GM18870 (cell line): Measurements from ENCODE around the gene TAS1R3.

Experiments used
- ATAC-seq: cut with Tn5 transposase; IDR thresholded peaks from one replicate; pipeline ENCODE4 v1.9.1; 2021; ENCODE audit warnings: moderate library complexity; ENCODE audit not compliant: unreplicated experiment

Gene TAS1R3

DNA sequence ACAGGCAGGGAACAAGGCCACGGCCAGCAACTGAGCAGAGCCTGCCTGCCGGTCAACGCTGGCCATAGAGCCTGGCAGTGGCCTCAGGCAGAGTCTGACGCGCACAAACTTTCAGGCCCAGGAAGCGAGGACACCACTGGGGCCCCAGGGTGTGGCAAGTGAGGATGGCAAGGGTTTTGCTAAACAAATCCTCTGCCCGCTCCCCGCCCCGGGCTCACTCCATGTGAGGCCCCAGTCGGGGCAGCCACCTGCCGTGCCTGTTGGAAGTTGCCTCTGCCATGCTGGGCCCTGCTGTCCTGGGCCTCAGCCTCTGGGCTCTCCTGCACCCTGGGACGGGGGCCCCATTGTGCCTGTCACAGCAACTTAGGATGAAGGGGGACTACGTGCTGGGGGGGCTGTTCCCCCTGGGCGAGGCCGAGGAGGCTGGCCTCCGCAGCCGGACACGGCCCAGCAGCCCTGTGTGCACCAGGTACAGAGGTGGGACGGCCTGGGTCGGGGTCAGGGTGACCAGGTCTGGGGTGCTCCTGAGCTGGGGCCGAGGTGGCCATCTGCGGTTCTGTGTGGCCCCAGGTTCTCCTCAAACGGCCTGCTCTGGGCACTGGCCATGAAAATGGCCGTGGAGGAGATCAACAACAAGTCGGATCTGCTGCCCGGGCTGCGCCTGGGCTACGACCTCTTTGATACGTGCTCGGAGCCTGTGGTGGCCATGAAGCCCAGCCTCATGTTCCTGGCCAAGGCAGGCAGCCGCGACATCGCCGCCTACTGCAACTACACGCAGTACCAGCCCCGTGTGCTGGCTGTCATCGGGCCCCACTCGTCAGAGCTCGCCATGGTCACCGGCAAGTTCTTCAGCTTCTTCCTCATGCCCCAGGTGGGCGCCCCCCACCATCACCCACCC lies at the start of gene TAS1R3:
Gene TAS1R3, plus strand, starts transcription at position 213 of the 898 bp plus-strand sequence. Its CDS starts 66 bp downstream, at position 279.
- ATAC-seq = no peak

DNA sequence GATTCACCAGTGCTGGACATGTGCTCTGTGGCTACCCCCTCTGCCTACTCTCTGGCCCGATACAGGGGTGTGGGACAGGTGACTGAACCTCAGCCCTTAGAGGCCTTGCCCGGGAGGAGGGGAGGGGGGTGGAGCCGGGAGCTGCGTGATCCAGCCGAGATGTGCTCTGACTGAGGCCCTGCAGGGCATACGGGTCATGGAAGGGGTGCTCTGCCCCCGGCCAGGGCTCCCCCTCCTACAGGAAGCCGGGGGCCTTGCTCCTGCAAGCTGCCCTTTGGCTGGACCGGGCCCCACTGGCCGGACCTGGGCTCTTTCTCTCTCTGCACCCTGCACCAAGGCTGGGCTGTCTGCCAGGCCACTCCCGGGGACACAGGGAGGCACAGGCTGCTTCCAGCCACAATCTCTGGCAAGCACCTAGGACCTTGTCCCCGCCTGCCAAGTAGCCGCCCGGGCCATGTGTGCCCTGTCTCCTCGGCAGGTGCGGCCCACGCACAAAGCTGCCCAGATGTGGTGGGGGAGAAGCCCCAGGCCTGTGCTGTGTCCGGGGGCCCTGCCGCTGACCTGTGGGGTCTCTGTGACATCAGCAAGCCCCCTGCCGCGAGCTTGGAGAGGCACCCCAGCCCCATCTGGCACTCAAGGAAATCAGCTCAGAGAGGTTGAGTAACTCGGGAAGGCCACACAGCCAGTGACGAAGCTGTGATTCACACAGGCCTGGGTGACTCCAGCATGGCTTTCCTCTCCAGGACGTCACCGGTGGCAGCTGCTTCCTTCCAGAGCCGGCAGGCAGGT lies 49.4 kb upstream of the TAS1R3 start:
- no peak for ATAC-seq

DNA sequence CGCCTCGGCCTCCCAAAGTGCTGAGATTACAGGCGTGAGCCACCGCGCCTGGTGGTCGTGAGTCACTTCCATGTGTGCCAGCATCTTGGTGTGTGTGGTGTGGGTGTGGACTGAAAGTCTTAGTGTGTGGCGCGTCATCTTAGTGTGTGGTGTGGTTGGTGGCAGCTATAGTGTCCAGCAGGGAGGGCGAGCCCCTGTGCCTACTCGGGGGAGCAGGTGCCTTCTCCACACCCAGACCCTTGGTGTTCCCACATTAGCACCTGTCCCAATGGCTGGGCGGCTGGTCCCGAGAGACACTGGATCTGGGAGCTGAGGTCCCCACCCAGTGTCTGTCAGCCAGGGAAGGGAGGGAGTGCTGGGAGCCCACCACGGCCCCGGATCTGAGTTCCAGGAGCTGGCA lies 48.1 kb upstream of the TAS1R3 start:
- no peak for ATAC-seq

GRCh38 chr1:1283821-1284220 lies 47.3 kb upstream of the TAS1R3 start:
- no peak for ATAC-seq

DNA sequence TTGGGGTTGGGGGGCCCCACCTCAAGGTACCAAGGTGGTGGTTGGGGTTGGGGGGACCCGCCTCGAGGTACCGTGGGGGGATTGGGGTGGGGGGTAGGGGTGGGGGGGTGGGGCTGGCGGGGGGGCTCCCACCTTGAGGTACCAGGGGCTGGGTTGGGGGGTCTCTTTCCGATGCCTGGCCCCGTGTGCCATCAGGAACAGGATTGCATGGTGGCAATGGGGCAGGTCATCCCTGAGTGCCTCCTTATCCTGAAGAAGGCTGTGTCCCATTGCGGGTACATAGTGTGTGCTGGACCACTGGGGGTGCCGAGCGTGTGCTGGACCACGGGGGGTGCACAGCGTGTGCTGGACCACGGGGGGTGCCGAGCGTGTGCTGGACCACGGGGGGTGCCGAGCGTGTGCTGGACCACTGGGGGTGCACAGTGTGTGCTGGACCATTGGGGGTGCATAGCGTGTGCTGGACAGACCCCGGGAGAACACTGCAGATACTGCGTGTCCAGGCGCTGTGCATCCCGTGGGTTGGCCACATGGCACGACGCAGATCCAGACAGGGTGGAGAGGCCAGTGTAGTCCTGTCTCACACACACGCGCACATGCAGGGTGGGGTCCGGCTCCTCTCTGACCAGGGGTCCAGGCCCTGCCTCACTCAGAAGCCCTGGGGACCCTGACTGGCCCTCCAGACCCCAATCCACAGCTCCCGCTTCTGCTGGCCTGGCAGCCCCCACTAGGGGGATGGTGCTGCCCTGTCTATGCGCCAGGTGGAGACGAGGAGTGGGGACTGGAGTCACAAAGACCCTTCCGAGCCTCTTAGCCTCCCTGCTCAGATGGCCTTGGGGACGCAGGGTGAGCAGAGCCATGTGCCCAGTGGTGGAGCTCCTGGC lies 46.6 kb upstream of the TAS1R3 start:
- ATAC-seq = no peak

DNA sequence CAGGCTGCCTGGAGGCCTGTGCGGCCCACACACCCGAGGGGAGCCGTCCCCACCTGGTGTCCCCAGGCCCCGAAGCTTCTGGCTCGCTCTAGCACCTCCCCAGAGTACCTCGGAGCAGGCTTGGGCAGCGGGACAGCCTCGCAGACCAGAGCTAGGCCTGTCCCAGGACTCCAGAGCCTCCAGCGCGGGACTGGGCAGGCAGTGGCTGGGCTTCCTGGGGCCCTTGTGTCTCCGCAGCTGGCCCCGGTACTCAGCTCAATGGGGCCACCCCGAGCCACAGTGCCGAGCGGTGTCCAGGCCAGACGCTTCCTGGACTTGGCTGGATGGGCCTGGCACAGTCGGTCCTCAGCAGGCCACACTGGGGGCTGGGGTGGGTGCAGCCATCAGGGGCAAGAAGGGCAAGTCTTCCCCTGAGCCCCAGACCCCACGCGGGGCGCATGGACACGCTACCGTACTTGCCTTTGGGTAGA lies 45.9 kb upstream of the TAS1R3 start:
- no peak for ATAC-seq

- ATAC-seq = no peak
Measured at GRCh38 chr1:1285611-1286311, 45.3 kb upstream of the TAS1R3 start.

DNA sequence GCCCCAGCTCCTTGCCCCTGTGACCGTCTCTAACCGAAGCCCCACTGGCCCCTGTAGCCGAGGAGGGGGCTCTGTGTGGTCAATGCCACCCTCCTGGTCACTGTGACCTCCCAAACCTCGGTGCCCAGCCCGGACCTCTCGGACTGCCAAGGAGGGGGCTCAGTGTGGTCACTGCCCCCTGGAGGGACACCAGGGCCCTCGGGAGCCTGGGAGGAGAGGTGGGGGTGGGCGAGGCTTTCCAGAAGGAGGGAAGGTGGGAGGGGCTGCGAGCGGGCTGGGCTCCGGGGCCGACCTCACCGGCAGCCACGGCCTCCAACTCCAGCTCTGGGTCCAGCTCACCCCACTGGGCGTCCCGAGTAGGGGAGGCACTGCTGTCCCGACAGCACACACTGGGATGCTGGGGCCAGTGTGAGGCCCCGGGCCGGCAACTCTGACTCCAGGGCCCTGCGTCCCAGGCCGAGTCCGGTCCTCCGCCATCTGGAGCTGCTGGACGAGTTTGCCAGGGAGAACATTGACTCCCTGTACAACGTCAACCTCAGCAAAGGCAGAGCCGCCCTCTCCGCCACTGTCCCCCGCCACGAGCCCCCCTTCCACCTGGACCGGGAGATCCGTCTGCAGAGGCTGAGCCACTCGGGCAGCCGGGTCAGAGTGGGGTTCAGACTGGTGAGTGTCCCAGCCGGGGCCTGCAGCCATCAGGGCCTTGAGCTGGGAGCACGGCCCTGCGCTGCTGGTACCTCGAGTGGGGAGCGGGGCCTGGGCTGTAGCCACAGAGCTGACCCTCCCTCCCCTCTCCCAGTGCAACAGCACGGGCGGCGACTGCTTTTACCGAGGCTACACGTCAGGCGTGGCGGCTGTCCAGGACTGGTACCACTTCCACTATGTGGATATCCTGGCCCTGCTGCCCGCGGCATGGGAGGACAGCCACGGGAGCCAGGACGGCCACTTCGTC lies 44.5 kb upstream of the TAS1R3 start:
- no peak for ATAC-seq

- no peak for ATAC-seq
Measured at GRCh38 chr1:1287288-1288110, 43.6 kb upstream of the TAS1R3 start.

DNA sequence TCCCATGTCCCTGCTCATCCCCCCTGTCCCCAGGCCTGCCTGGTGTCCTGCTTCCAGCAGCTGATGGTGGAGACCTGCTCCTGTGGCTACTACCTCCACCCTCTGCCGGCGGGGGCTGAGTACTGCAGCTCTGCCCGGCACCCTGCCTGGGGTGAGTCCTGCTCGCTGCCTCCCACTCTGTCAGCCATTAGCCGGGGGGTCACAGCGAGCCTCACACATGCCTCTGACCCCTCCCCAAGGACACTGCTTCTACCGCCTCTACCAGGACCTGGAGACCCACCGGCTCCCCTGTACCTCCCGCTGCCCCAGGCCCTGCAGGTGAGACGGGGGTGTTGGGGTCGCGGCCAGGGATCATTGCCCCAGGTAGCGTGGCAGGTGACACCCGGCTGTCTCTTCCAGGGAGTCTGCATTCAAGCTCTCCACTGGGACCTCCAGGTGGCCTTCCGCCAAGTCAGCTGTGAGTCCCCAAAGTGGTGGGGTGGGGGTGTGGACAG lies 40.8 kb upstream of the TAS1R3 start:
- ATAC-seq = no peak

GRCh38 chr1:1291023-1291528 lies 40.0 kb upstream of the TAS1R3 start:
- ATAC-seq = no peak

DNA sequence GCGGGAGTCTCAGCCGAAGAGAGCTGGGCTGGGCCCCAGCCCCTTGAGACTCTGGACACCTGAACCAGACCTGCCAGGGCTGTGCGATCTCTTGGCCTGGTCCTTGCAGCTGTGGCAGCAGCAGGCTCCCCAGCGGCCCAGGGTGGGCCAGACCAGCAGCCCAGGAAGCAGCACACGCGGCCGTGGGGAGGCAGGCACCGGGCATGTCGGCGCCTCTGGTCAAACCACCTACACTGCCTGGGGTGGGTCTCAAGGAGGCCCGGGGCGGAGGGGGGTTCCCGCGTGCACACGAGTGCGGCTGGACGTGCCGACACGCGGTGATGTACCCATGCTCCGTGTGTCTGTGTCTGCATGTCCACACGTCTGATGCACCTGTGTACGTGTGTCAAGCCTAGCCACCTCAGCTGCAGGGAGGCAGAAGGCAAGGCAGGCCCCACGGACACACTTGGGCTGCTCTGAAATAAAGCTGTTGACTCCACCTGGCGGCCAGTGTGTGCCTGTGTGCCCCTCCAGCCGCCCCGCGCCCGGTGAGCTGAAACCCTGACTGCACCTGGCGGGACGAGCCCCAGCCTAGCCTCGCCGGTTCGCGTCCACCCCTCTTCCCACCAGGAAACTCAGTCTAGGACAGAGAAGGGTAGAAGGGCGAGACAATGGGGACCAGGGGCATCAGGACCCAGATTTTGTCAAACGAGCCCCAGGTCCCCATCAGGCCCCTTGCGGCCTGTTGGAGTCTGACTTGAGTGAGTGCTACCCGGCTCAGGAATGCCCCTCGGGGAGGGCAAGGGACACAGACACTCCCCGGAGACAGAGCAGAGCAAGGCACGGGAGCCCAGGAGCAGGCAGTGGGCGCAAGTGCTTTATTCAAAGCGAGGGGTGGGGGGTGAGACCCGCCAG lies 39.3 kb upstream of the TAS1R3 start:
- no peak for ATAC-seq

GRCh38 chr1:1292442-1292779 lies 38.7 kb upstream of the TAS1R3 start:
- no peak for ATAC-seq

DNA sequence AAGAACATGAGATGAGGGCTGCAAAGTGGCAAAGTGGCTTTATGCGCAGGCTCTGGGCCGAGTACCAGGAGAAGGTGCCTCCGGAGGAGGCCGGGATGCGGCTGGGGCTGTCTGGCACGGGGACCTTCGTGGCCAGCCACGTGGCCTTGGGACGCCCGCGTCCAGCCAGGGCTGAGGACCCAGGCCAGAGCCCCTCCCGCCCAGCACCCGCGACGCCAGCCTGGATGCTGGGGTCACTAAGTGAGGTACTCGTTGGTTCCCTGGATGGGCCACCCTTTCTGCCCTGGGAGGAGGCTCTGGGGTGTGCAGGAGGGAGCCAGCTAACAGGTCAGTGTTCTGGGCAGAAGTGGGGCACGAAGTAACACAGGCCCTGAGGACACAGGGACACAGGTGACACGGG lies 38.2 kb upstream of the TAS1R3 start:
- no peak for ATAC-seq

DNA sequence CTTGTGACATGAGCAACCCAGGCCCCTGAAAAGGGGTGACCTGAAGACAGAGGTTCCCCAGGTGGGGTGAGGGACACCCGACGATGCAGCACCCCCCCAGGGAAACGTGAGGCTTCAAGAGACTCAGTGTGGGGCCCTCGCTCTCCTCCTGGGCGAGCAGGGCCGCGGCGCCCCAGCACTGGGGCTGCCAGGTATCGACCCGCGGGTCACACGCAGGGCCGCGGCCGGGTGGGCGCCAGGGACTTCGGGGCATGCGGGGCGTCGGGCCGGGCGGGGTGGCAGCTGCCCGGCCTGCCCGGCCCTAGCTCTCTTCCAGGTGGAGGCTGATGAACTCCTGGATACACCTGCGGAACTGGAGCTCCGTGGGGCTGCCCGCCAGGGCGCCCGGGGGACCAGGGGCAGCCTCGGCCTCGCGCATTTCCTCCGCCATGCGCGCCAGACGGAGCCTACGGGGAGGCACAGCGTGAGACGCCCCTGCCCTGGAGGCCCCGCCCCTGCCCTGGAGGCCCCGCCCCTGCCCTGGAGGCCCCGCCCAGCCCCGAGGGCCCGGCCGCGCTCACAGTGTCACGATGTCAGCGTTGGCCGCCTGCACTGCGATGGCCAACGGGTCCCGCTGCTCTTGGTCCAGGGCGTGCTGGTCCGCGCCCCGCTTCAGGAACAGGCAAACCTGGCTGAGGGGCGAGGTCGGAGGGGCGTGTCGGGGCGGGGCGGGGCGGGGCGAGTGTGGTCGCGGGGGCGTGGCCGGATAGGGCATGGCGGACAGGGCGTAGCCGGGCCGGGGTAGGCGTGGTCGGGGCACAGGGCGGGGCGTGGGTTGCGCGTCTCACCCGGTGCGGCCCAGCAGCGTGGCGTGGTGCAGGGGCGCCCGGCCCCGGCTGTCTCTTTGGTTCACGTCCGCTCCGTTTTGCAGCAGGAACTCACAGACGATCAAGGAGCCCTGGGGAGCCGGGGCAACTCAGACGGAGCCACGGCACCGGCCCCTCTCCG lies 37.5 kb upstream of the TAS1R3 start:
- ATAC-seq = no peak
